ELF-1 (cell line): Measurements from ENCODE around the gene CCDC159.
"Not testable (repeated sequence)": the region's sequence is repeated elsewhere in the genome, so short reads cannot be mapped to it uniquely, and the experiment has no call there.

ENCODE experiments used
- DNase-seq: peaks from one replicate; pipeline ENCODE4 v3.0.0-alpha.2; 2016; ENCODE audit warnings: low read depth, low spot score

CCDC159 gene

DNA sequence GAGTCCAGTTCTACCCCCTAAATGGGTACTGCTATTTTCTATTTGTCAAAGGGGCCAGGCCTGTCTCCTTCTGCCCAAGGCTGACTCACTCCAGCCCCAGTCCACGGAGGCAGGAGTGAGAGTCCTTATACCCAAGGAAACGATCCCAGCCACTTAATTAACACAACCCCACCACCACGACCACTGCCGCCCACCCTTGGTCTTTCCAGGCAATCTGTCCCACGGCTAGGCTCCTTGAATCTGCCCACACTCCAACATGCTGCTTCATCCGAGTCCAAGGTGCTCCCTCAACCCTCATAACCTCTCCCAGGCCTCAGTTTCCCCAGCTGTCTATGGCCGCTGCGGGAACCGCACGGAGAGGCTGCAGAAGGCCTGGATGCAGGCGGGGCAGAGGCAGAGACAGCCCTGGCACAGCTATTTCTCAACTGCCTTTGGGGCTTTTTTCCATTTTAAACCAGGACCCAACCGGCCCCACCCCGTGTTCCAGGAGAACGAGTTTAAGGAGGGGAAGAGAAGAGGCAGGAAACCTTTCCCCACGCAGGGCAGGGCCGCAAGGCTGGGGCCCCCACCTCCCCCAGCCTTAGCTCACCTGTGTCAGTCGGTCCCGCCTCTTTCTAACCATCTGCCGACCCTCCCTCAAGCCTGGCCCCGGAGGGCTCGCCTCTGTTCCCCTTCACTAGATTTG lies 7.6 kb upstream of the CCDC159 start:
- DNase-seq, result no peak

DNA sequence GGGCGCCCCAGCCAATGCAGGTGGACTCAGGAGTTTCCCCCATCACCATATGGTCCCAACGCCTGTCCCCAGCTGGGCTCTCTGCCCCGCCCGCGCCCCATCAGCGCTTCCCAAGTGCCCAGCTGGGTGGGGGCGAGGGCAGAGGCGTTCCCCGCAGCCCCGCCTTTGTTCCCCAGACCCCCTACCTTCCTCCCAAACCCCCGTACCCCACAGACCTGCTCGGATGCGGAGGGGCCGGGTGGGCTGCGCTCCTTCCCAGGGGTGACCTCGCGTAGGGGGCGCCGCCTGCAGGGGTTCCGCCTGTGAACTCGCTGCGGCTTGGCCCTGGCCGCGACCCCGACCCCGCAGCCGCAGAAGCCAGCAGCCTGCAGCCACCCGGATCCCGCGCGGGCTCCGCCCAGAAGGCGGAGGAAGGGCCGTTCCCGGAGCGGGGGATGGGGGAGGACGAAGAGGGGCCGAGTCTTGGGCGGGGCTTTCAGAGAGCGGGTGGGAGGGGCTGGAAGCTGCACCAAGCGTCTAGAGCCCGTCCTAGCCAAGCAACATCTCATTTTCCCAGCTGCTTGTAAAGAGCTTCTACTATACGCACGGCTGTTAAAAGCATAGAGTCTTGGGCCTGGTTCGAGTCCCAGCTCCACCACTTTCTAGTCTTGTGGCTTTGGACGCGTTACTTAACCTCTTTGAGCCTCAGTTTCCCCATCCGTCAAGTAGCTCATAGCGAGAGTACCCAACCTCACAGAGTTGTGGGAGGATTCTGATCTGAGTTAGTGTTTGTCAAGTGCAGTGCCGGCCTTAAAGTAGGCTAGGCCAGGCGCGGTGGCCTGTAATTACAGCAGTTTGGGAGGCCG lies 6.8 kb upstream of the CCDC159 start, which contains the start of gene RAB3D:
RAB3D (minus strand) TSS at position 404 of the 845 bp plus-strand sequence. CDS start 2,258 bp downstream, outside the sequence.
- peak; percentile 81 for DNase-seq

DNA sequence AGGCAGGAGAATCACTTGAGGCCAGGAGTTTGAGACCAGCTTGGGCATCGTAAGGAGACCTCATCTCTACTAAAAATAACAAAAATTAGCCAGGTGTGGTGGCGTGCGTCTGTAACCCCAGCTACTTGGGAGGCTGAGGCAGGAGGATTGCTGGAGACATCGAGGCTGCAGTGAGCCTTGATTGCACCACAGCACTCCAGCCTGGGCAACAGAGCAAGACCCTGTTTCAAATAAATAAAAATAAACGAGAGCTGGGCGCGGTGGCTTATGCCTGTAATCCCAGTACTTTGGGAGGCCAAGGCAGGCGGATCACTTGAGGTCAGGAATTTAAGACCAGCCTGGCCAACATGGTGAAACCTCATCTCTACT lies 6.2 kb upstream of the CCDC159 start:
- DNase-seq, result not testable (repeated sequence)

DNA sequence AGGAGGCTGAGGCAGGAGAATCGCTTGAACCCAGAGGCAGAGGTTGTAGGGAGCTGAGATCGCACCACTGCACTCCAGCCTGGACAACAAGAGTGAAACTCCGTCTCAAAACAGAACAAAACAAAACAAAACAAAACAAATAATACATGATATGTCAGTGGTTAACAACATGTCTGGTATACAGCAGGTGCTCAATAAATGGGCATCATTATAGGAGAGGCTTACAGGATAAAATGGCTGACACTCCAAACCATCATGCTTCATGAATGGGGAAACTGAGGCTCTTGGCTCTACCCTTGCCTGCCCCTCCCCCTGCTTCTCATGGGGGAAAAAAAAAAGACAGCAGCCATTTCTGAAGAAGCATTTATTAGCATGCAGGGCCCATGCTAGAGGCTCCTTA lies 3.9 kb upstream of the CCDC159 start:
- no peak for DNase-seq

DNA sequence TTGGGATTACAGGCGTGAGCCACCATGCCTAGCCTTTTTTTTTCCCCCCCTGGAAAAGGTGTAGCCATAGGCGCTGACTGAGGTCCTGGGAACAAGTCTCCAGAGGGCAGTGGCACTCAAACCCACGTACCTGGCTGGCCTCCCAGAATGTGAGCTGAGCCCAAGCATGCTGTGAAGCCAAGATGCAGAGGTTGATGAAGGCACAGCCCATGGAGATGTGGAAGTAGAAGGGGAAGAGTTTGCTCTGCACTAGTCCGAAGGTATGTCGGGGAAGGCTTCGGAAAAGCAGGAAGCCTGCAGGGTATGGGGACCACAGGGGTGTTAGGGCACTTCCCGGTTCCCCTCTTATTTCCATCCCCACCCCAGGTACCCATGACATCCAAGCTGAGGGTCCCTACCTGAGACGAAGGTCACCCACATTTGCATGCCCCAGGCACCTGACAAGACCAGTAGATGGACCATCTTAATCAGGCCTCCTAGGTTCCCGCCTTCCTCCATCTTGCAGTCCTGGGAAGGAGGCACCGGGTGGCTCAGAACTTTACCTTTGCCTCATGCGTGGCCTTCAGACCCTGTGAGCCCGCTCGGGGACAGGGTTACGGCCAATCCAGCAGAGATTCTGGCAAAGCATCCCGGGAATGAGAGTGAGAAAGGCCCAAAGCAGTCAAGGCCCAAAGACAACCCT lies 1.1 kb upstream of the CCDC159 start:
- DNase-seq, result no peak

DNA sequence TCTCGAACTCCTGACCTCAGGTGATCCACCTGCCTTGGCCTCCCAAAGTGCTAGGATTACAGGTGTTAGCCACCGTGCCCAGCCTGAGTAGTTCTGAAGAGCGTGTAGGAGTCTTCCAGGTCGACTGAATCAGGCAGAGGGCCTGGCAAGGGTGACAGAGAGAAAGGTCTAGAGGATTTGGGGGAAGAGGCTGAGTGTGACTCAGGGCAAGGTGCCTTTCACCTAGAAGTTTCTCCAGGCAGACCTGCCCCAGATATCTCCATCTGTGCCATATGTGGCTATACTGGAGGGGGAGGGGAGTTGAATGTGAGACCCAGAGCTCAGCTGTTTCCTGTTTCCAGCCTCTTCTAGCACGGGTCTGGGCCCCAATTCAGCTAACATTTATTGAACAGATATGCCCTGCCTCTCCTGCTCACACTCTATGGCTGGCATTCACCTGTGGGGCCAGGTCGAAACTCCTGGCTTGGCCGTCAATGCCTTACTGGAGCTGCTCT lies 1.3 kb downstream of the CCDC159 start:
- no peak for DNase-seq

DNA sequence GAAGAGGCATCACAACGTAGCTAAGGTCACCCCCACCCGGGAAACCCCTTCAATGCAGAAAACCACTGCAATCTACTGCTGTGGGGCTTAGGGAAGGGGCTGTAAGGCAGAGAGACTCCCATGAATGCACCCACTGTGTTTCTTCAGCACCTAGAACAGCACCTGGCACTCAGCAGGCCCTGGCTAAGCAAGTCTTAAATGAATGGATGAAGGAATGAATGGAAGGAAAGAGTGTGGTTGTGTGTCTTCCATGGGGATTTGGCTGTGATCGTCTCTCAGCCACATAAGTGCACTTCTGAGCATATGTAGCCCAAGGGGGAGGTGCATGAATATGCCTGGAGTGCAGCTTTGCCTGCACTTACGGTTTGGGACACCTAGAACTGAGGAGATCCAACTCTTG lies 2.9 kb downstream of the CCDC159 start:
- DNase-seq, result no peak

DNA sequence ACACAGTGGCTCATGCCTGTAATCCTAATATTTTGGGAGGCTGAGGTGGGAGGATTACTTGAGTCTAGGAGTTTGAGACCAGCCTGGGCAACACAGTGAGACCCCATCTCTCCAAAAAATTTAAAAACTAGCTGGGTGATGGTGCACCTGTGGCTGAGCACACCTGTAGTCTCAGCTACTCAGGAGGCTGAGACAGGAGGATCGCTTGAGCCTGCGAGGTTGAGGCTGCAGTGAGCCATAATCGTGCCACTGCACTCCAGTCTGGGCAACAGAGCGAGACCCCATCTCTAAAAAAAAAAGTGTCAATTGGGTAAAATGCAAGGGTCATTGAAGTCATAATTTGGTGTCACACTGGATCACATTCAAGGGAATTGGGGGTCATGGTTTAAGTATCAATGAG lies 7.8 kb downstream of the CCDC159 start:
- not testable (repeated sequence) for DNase-seq

DNA sequence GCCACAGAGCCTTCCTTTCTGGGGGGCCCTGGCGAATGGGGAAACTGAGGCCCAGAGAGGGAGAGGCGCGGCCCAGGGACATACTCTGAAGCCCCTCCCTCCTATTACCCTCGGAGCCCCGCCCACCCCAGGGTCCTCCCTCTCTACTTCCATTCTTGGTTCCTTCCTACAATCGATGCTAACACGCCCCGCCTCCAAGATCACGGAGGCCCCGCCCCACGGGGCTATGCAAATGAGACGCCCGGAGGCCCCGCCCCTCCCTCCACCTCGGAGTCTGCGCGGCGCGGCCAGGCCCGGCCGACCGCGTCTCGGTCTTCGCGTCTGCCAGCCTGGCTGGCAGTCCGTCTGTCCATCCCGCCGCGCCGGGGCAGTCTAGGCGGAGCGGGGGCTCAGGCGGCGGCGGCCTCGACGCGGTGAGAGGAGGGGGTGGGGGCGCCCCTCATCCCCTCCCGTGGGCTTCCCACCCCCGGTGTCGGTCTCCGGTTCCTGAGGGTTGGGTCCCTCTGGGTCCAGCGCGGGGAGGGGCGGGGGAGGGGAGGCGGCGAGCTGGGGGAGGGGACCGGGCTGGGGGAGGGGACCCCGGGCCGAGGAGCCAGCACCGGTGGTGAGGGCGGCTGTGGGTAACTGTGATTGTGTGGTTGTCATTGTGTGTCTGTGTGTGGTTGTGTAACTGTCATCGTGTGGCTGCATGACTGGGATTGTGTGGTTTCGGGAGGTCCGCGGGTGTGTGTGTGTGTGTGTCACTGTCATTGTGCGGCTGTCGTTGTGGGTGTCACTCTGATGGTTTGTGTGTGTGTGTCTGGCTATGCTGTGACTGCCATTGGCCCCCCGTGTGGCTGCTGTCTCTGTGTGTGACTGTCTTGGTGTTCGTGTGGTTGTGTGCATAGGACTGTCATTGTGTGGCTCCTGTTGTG lies 9.1 kb downstream of the CCDC159 start, which contains the start of gene PLPPR2:
PLPPR2 (plus strand) TSS at position 273 of the 914 bp plus-strand sequence. CDS start 2,242 bp downstream, outside the sequence.
- peak; percentile 91 for DNase-seq

DNA sequence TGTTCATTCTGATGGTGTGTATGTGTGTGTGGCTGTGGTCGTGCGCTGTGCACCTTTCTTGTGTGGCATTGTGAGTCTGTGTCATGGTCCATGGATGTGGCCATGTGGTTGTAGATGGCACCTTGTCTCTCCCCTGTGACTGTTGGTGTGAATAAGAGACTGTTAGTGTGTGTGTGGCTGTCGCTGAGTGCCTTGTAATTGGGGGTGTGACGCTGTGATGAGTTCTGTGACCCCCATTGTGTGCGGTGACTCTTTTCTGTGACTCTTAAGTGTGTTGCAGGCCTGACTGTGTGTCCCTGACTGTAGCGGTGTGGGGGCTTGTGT lies 9.7 kb downstream of the CCDC159 start:
- DNase-seq, result no peak

DNA sequence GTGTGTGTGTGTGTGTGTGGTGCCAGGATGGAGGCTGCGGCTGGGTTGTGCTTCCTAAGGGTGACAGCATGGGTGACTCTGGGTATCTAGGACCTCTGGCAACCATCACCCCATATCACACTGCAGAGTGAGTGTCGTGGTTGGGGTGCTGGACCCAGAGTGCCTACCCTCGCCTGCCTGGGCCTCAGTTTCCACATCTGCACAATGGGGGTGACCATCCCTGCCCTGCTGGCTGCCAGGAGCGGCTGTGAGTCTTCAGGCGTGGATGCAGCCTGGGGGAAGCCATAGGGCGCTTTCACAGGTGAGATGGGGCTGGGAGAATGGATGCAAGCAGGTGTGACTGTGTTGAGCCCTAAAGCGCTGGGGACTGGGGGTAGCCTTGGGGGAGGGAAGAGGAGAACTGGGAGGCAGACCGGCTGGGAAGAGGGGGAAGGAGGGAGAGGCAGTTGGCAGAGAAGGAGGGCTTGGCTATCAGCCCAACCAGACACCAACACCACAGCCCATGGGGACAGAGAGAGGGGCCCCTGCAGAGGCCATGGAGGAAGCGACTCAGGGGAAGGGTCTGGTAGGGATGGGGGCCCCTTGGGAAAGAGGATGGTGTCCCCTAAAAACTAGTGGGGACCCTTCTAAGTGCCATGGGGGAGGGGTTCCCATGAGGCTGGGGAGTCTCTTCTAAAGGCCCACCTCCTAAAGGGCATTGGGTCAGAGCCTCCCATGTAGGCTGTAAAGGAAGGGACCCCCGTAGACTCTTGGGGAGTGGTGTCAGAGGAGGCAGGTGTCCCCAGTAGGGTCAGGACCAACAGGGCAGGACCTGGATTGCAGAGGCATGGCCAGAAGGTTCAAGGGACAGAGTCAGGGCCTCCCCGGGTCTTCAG lies 10.6 kb downstream of the CCDC159 start:
- no peak for DNase-seq

DNA sequence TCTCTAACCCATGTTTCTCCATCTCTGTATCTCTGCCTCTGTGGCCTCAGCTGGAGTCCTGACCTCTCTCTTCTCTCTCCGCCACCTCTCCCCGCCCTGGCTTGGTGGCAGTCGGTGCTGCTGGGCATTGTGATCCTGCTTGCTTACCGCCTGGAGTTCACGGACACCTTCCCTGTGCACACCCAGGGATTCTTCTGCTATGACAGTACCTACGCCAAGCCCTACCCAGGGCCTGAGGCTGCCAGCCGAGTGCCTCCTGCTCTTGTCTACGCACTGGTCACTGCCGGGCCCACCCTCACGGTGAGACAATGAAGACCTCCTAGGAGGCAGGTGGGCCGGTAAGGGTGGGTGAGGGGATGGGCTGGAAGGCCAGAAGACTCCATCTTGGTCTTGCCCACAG lies 13.1 kb downstream of the CCDC159 start:
- DNase-seq, result no peak

DNA sequence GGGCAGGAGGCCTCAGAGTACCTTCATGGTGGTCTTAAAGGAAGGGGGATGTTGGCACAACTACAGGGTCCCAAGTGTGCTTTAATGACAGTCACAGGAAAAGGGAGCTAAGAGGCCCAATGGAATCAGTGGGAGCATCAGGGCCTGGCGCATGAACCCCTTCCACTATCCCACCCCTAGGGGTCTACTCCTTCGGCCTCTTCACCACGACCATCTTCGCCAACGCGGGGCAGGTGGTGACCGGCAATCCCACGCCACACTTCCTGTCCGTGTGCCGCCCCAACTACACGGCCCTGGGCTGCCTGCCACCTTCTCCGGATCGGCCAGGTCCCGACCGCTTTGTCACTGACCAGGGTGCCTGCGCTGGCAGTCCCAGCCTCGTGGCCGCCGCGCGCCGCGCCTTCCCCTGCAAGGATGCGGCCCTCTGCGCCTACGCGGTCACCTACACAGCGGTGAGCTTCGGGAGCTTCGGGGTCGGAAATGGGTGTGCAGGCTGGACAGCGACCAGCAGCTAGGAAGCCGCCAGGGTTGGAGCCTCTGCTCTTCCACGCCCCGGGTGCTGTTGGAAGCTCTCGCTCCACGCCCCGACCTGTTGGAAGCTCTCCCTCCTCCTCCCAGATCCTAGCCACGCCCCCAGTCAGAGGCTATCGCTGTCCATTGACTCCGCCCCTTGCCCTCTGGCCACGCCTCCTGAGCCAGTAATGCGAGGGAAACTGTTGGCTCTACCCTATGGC lies 14.9 kb downstream of the CCDC159 start:
- peak; percentile 97 for DNase-seq

DNA sequence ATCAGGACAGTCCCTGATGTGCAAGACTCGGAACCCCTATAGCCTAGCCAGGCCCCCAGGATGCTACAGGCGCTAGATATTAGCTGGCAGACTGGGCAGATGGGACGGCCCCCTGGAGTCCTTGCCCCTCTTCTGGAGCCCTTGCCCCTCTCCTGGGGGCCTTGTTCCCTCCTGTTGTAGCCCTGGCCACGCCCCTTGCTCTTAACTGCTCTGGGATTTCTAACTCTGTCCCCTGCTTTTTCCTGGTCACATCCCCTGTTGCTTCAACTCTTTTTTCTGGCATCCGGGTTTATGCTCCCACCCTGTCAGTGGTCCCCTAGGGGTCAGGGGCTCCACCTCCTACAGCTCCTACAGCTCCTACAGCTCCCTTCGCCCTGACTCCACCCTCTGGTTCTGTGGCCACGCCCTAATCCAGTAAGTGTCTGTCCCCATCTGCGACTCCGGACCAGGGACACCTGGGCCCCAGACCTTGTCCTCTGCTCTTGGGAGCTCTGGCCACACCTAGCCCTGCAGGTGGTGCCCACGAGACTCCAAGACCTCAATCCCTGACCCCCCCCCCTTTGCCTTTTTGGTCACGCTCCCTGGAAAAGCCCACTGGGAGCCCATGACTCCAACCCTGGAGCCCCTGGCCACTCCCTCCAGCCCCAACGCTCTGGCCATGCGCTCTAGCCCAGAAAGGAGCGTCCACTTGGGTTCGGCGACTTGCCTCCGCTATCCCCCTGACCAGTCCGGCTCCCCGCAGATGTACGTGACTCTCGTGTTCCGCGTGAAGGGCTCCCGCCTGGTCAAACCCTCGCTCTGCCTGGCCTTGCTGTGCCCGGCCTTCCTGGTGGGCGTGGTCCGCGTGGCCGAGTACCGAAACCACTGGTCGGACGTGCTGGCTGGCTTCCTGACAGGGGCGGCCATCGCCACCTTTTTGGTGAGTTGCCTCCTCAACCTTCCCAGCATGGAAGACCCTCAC lies 15.7 kb downstream of the CCDC159 start:
- no peak for DNase-seq

DNA sequence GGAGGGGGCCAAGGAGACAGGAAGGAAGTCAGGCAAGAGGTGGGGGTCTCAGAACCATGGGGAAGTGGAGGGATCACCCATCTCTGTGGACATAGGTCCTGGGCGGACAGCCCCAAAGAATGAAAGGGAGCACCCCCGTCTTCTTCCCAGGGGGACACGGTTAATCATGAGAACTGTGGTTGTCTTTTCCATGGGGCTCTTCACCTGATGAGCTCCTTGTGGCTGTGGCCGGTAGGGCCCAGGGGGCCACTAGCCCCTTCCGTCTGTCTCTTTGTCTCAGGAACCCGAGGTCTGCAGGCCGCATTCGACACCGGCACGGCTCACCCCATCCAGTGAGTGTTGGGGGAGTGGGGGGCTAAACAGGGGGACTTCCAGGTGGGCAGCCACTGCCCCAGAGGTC lies 17.6 kb downstream of the CCDC159 start:
- DNase-seq, result no peak

DNA sequence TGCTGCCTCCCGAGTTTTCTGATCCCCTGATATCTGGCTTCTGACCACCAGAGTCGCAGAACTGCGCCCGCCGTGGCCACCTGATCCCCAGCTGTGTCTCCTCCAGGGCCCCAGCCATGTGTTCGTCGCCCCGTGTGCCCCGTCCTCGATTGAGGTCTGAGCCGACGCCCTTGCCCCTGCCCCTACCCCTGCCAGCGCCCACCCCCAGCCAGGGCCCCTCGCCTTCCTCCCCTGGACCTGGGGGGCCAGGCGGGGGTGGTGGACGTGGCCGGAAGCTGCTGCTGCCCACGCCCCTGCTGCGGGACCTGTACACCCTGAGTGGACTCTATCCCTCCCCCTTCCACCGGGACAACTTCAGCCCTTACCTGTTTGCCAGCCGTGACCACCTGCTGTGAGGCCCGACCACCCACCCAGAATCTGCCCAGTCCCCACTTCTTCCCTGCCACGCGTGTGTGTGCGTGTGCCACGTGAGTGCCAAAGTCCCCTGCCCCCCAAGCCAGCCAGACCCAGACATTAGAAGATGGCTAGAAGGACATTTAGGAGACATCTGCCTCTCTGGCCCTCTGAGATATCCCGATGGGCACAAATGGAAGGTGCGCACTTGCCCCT lies 18.1 kb downstream of the CCDC159 start:
- DNase-seq, result no peak

DNA sequence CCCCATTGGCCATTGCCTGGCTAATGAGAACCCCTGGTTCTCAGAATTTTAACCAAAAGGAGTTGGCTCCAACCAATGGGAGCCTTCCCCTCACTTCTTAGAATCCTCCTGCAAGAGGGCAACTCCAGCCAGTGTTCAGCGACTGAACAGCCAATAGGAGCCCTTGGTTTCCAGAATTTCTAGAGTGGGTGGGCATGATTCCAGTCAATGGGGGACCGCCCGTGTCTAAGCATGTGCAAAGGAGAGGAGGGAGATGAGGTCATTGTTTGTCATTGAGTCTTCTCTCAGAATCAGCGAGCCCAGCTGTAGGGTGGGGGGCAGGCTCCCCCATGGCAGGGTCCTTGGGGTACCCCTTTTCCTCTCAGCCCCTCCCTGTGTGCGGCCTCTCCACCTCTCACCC lies 18.6 kb downstream of the CCDC159 start:
- DNase-seq, result no peak

DNA sequence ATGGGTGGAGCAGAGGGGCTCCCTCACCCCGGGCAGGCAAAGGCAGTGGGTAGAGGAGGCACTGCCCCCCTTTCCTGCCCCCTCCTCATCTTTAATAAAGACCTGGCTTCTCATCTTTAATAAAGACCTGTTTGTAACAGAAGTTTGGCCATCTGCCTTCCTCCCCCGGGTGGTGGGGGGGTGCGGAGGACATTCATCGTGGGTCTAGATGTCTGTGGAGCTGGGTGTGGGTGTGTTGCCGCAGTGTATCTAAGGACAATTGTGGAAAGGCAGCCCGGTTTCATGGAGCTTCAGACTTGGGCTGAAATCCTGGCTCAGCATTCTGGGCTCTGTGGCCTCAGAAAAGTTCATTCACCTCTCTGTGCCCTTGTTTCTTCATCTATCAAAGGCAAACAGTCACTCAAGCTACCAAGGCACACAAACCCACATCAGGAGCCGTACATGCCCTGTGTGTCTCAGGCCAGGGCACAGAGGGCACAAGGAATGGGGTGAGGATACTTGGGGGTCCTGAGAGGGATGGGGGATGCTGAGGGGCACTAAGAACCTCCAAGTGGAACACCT lies 19.3 kb downstream of the CCDC159 start:
- no peak for DNase-seq
